ENCODE results near the gene NPLOC4.
A peak's percentile ranks its signal among the peaks of the same experiment; 100 is the strongest.

Gene NPLOC4

GRCh38 chr17:81519284-81520020 lies 117.5 kb downstream of the NPLOC4 start:
- TF ChIP-seq, protein P1, sequence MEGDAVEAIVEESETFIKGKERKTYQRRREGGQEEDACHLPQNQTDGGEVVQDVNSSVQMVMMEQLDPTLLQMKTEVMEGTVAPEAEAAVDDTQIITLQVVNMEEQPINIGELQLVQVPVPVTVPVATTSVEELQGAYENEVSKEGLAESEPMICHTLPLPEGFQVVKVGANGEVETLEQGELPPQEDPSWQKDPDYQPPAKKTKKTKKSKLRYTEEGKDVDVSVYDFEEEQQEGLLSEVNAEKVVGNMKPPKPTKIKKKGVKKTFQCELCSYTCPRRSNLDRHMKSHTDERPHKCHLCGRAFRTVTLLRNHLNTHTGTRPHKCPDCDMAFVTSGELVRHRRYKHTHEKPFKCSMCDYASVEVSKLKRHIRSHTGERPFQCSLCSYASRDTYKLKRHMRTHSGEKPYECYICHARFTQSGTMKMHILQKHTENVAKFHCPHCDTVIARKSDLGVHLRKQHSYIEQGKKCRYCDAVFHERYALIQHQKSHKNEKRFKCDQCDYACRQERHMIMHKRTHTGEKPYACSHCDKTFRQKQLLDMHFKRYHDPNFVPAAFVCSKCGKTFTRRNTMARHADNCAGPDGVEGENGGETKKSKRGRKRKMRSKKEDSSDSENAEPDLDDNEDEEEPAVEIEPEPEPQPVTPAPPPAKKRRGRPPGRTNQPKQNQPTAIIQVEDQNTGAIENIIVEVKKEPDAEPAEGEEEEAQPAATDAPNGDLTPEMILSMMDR (IDR thresholded peaks at IDR 0.05): peak; percentile 69

GRCh38 chr17:81518785-81519283 lies 118.1 kb downstream of the NPLOC4 start:
- TF ChIP-seq, protein P1 (IDR thresholded peaks at IDR 0.05): no peak

GRCh38 chr17:81518113-81518784 lies 118.7 kb downstream of the NPLOC4 start:
- TF ChIP-seq, protein P1 (IDR thresholded peaks at IDR 0.05): no peak

GRCh38 chr17:81517339-81518112 lies 119.4 kb downstream of the NPLOC4 start:
- TF ChIP-seq, protein P1 (IDR thresholded peaks at IDR 0.05): no peak

GRCh38 chr17:81517009-81517338 lies 119.9 kb downstream of the NPLOC4 start:
- TF ChIP-seq, protein P1 (IDR thresholded peaks at IDR 0.05): no peak

GRCh38 chr17:81516439-81516838 lies 120.5 kb downstream of the NPLOC4 start:
- TF ChIP-seq, protein P1 (IDR thresholded peaks at IDR 0.05): no peak

- TF ChIP-seq, protein P1 (IDR thresholded peaks at IDR 0.05): no peak
Measured at GRCh38 chr17:81515530-81516041, 121.3 kb downstream of the NPLOC4 start.

All from LNCAP (cell line).